GF-D8 (cell line): ENCODE measurements around the gene SERGEF.
"Not testable (repeated sequence)": the region's sequence is repeated elsewhere in the genome, so short reads cannot be mapped to it uniquely, and the experiment has no call there.

Experiments
- DNase-seq: peaks from one replicate; lab custom pipeline; 2025; lab: John Stamatoyannopoulos, UW

SERGEF gene

GRCh38 chr11:18000128-18000527 lies 12.7 kb downstream of the SERGEF start:
- not testable (repeated sequence) for DNase-seq

DNA sequence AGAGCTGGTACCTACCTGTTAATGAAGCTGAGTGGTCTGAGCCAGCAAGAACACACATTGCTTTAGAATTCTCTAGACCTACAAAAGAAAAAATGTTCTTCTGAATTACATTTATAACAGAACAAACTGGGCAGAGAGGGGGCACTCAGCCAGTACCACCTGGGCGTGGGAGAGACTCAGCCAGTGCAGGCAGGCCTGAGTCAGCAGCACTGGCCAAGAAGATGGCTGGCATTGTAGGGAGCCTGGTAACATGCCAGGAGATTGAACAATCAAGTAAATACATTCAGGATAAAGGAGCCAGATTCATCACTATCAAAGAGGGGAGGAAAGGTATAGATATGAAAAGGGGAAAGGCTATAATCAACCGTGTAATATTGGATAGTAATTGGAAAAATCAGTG lies 19.9 kb downstream of the SERGEF start:
- DNase-seq, result no peak

DNA sequence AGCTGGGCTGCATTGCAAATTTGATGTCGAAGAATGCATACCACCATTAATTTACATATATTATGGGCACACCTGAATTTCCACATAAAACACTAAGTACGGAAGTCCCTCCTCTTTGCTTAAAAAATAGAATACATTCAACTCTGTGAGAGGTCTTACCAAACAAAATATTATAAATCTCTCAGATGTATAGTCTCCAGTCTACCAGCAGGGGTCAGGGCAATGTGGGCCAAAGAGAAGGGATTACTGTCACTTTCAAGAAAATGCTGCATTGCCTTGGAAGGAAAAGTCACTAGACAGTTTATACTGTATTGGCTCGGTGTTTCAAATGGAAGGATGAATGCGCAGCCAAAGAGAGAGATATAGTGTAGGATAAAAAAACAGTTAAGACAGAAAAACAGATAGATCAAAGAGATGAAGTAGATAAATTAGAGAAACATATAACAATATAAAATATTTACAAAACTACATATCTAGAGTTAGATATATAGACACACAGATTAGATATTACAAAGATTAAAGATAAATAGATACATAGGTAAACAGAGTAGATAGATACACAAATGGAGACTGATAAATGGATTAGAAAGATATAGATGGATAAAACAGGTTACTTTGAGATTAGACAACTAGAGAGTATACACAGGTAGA lies 20.9 kb downstream of the SERGEF start:
- DNase-seq, result no peak

DNA sequence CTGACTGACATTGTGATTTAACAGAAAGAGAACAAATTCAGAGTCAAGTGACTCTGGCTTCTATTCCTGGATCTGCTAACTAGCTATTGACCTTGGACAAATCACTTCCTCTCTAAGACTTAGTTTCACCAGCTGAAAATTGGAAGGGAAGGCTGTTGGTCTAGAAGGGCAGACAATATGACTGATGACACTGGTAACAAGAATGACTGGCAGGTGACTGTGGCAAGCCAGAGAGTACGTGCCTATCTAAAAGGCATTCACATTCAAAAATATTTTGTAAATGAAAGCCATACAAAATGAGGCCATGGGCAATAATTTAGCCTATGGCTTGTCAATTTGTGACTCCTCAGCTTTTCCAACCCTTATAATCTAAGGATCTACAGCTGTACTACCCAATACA lies 23.5 kb downstream of the SERGEF start:
- DNase-seq, result no peak

DNA sequence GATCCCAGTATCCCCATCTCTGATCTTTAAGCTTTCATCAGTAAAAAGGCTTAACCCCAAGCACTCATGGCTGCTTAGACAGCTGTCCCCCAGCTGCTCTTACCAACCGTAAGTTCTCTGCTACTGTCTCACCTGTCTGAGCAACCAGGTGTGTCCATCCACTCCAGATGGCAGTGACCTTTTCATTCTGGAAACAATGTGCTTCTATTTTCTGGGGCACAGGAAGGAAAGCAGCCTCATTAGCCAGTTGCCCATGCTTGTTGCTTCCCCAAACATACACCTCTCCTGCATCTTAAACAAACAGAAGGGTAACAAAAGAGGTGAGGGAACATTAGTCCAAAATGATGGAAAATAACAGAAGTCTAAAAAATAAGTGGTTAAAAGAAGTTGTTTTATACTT lies 24.4 kb downstream of the SERGEF start:
- no peak for DNase-seq

DNA sequence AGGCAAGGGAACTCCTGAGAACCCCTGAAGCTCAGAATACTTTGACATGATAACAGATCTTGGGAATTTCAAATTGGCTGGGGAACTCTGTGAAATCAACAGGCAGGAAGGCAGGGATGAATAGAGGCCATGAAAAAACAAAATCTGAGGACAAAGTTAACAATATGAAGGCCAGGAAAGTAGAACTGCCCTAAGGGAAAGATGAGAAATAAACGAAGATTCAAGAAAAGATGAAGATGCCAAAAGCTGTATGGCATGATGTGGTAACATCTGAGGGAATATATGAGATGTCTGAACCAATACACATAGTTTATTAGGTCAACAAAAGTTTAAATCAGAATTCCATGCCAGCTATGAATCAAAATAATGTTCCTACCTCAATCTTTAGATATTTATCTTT lies 25.0 kb downstream of the SERGEF start:
- no peak for DNase-seq

GRCh38 chr11:17986711-17987220 lies 26.1 kb downstream of the SERGEF start:
- DNase-seq, result no peak

DNA sequence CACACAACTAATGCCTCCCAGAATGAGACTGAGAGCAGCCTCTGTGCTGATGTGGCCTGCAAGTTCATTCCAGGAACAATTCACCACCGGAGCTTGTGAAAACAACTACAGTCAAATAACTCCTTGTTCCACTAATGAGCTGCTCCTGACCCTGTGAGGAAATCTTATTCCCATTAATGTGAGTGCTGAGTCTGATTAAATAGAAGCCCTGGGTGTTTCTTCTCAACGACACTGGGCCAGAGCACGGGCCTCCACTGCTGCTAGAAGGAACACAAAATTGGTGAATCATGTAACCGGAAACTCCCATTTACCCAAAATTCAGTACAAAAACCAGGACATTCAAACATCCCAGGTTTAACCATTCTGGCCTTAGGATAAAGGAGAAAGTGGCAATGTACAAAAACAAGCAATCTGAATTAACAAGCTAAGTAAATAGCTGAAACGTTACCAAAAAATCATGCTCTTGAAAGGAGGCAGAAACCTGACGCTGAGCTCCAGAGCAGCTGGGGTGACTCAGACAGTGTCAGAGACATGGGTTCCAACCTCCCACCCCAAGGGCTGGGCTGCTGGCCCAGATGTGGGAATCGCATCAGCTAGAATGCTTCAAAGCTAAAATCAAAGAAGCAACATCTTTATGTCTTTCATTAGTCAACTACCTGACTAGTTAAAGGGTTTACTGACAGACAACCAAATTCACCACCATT lies 26.7 kb downstream of the SERGEF start:
- DNase-seq, result no peak

DNA sequence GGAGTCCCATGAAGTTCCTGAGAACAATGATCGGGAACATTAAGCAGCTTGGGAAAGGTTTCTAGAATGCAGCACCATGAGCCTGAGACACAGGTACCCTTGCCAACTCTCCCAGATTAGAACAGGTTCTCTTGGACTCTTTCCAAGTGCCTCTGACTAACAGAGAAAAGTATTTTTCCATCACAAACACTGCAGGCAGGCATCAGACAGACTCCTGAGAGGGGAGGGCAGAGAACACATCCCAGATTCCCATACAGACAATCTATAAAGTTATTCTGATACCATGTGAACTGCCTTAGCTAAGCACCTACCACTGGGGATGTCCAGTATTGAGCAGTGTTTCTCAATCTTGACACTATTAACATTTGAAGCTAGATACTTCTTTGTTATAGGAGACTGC lies 27.3 kb downstream of the SERGEF start:
- no peak for DNase-seq

DNA sequence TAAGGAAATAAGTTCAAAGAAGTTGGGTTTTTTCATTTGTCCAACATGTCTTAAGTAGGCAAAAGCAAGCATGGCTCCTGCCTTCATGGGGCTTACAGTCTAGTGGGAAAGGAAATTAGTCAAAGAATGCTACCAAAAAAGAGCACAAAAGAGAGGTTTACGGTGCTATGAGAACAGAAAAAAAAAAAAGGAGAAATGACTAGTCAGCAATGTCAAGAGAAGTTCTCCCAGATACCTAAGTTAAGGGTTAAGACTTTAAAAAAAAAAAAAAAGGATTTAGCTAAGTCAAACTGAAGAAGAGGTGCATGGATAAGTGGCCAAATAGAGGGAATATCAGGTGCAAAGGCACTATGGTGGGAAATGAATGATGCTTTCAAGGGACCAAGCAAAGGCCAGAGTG lies 29.3 kb downstream of the SERGEF start:
- no peak for DNase-seq

DNA sequence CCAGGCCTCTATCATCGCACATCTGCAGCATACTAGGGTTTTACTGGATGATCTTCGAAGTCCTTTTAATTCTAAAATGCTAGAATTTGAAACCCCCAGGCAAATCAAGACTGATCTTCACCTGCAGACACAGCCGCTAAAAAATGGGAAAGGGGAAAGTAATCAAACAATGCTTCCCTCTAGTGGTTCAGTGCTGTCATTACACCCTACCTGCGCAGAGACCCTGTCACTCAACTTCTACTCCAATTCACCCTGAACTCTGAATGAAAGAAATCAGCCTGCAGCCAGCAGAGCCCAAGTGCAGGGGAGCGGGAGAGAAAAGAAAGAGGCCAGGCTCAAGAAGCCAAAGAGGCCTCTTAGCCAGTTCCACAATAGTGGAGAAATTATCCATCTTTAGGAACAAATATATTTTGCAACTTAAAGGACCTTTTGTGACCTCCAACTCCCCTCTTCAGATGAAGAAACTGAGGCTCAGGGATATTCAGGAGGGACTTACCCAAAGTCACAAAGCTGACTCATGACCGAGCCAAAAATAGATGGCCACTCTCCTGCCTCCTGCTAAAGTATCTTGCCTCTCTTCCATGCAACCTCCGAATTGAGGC lies 33.0 kb downstream of the SERGEF start:
- no peak for DNase-seq

- no peak for DNase-seq
Observed at GRCh38 chr11:17978553-17979287, 34.1 kb downstream of the SERGEF start.

GRCh38 chr11:17976651-17977050 lies 36.2 kb downstream of the SERGEF start:
- DNase-seq, result no peak

GRCh38 chr11:17974246-17974645 lies 38.6 kb downstream of the SERGEF start:
- no peak for DNase-seq

DNA sequence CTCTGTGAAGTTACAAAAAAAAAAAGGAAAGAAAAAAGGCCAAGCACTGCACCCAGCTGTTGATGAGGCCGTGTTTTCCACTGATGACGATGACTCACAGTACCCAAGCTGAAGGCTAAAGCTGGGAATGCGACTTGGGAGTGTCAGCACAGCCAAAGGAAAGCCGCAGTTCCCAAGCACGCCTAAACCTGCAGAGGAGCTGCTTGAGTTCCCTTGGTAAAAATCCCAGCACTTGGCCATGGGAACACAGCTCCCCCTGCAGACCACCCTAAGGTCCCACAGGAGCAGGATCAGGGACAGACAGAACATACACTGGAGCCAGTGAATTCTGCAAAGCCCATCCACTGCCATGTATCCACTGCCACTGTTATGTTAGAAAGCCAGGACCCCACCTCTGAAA lies 39.9 kb downstream of the SERGEF start:
- DNase-seq, result no peak

DNA sequence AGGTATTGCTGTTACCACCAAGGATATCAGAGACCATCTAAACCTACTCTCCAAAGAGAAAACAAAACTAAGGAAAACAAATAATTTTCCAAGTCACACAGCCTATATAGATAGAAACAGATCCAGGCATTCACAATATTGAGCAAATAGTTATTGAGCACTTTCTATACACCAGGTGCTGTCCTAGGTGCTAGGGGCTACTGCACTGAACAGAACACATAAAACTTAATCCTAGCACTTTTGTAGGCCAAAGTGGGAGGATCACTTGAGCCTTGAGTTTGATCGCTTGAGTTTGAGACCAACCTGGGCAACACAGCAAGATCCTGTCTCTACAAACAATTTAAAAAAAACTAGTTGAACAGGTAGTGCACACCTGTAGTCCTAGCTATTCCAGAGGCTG lies 44.6 kb downstream of the SERGEF start:
- no peak for DNase-seq

DNA sequence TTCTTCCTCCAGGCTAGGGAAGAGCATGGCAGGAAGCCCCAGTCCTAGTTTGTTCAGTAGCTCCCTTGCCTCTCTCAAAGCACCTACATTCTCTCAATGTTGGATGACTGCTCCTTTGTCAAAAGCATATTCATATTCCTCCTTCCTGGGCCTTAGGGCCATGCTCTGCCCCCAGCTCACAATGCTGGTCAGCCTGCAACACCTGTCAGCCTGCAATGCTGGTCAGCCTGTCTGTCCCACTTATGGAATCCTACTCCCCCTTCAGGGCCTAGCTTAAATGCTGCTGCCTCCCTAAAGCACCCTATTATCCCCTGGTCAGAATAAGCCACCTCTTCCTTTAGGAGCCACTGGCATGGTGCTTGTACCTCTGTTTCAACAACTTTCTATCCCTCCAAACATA lies 45.2 kb downstream of the SERGEF start:
- DNase-seq, result no peak

DNA sequence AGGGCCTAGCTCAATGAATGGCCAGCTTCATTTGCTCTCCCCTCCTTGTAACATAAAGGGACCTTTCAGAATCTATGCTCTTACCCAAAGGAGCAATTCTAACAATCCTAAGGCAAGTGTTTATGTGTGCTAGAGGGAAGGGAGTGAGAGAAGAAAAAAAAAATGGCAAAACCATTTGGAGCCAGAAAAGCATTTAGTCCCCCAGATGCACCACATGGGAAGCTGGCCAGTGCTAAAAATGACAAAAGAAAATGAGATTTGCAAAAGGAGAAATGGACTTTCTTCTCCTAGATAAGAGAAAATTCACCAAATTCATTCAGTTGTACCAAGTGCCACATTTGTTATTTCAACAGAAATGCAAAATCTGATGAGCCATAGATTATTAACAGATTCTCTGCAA lies 52.8 kb downstream of the SERGEF start:
- no peak for DNase-seq

GRCh38 chr11:17958446-17958845 lies 54.4 kb downstream of the SERGEF start:
- DNase-seq, result no peak

DNA sequence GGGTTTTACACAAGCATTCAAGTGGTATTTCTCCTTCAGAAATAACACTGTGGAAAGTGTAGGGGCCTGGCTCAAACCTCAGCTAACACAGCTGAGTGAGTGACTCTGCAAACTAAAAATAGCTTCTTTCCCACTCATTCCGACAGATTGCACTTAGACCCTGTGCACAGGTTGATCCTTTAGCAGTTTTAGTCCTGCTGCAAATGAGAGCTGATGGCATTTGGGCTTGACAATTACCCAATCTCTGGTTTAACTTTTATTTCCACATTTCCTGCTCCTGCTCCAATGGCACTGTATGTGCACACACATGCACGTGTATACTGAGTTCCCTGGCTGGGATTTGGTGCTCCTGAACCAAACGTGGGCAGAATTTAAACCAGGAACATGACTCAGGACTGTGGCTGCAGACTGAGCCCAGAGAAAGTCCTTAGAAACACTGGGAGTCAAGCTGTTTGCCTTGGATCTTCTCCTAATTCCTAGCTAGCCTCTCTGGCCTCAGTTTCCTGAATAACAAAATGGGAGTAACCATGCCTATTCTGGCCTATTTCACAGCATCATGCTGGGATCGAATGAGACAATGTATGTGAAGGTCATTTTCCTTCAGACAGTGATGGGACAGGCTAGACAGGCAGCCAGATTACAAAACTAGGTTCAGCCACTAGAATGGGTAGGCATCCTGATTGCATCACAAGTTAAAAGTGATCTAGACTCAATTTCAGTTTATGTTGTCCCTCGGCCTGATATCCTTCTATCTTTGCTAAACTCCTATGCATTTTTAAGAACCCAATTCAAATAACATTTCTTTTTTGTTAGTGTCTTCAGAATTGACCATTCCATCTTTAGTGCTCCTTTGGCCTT lies 58.2 kb downstream of the SERGEF start:
- peak; percentile 36 for DNase-seq

GRCh38 chr11:17952487-17952886 lies 60.4 kb downstream of the SERGEF start:
- DNase-seq, result no peak
